Peyer's patch (tissue), 4 donors: ENCODE measurements around the gene ARHGAP12.

Source experiments
- POLR2A ChIP-seq, 2 donors: fragments of 450-650 bp; IDR thresholded peaks; one replicate each; pipeline ENCODE4 v1.5.1; 2017; ENCODE audit warnings: antibody characterized with exemption in 2 of 2, mild to moderate bottlenecking in 2 of 2, moderate library complexity in 2 of 2
- TF ChIP-seq, protein P1 (sequence below), 6 experiments: fragments of 450-650 bp in 4 of 6; fragments of 200-600 bp in 2 of 6; sonication (generic) in 1 of 6; IDR thresholded peaks; one replicate each; pipeline ENCODE4 v1.5.1; 2017 to 2019; ENCODE audit warnings: antibody characterized with exemption in 6 of 6, mild to moderate bottlenecking in 3 of 6, moderate library complexity in 1 of 6

DNA sequence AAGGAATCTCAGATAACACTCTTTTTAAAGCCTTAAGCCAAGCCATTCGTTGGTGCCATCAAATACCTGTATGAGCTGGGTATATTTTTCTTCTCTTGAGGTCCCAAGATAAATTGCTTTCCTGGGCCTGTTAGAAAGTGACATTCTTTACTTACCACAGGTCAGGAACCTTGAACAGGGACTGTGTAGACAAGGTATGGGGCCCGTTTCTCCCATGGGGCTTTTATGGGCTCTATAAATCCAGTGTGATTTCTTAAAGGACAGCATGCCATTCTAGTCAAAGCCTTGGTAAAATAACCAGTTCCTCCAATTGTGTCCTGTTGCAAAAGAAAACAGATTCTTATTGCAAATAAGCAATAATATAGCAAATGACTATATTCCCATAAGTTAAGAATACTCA lies 24.8 kb upstream of the ARHGAP12 start:
- TF ChIP-seq, protein P1, sequence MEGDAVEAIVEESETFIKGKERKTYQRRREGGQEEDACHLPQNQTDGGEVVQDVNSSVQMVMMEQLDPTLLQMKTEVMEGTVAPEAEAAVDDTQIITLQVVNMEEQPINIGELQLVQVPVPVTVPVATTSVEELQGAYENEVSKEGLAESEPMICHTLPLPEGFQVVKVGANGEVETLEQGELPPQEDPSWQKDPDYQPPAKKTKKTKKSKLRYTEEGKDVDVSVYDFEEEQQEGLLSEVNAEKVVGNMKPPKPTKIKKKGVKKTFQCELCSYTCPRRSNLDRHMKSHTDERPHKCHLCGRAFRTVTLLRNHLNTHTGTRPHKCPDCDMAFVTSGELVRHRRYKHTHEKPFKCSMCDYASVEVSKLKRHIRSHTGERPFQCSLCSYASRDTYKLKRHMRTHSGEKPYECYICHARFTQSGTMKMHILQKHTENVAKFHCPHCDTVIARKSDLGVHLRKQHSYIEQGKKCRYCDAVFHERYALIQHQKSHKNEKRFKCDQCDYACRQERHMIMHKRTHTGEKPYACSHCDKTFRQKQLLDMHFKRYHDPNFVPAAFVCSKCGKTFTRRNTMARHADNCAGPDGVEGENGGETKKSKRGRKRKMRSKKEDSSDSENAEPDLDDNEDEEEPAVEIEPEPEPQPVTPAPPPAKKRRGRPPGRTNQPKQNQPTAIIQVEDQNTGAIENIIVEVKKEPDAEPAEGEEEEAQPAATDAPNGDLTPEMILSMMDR (IDR thresholded peaks at IDR 0.05): no peak
- no peak for TF ChIP-seq POLR2A (IDR thresholded peaks at IDR 0.05)
